Neural cell (in vitro differentiated cells): ENCODE measurements around the gene CNIH1. TPM values are rescaled to one million over a fixed set of nuclear protein-coding genes. Genes with fewer than 3 reads are reported as not detected.

Experiments
- H2AFZ ChIP-seq: fragments of 200-600, 300-800 bp; sonication (generic), shearing (Covaris generic); 2 replicates; pipeline ENCODE4 v1.6.0; 2014; ENCODE audit warnings: low read depth, mild to moderate bottlenecking, antibody characterized with exemption, low read length, moderate library complexity
- H3F3A ChIP-seq: fragments of 200-600 bp; shearing (Covaris generic); 2 replicates; pipeline ENCODE4 v1.6.1; 2016; ENCODE audit warnings: mild to moderate bottlenecking, moderate library complexity, mixed read lengths, antibody characterized with exemption, low read length; ENCODE audit not compliant: insufficient read depth, poor library complexity, severe bottlenecking
- H3K27ac ChIP-seq: fragments of 200-600, 300-800 bp; sonication (generic), shearing (Covaris generic); 2 replicates; pipeline ENCODE4 v1.5.1; 2014; ENCODE audit warnings: mild to moderate bottlenecking, low read length, moderate library complexity
- H3K27me3 ChIP-seq: fragments of 300-800, 200-600 bp; sonication (generic), shearing (Covaris generic); 2 replicates; pipeline ENCODE4 v1.6.0; 2014; ENCODE audit warnings: mild to moderate bottlenecking, low read depth, low read length, moderate library complexity; ENCODE audit not compliant: insufficient read depth
- H3K36me3 ChIP-seq: fragments of 300-800, 200-600 bp; sonication (generic), shearing (Covaris generic); 2 replicates; pipeline ENCODE4 v1.5.1; 2014; ENCODE audit warnings: mild to moderate bottlenecking, antibody characterized with exemption, low read length, moderate library complexity; ENCODE audit not compliant: insufficient read depth
- H3K4me2 ChIP-seq: fragments of 300-800, 200-600 bp; sonication (generic), shearing (Covaris generic); 2 replicates; pipeline ENCODE4 v1.6.0; 2014; ENCODE audit warnings: mild to moderate bottlenecking, low read length
- H3K4me3 ChIP-seq: fragments of 300-800, 200-600 bp; sonication (generic), shearing (Covaris generic); 2 replicates; pipeline ENCODE4 v1.5.1; 2014; ENCODE audit warnings: mild to moderate bottlenecking, low read length, moderate library complexity
- H3K79me2 ChIP-seq: fragments of 200-600 bp; shearing (Covaris generic); replicated peaks from 2 replicates; pipeline ENCODE4 v1.6.0; 2014; ENCODE audit warnings: mild to moderate bottlenecking, low read length, moderate library complexity; ENCODE audit not compliant: insufficient read depth
- H3K9ac ChIP-seq: fragments of 300-800, 200-600 bp; sonication (generic), shearing (Covaris generic); 2 replicates; pipeline ENCODE4 v1.6.1; 2016; ENCODE audit warnings: mild to moderate bottlenecking, low read length, mixed read lengths
- H3K9me2 ChIP-seq: fragments of 200-600 bp; shearing (Covaris generic); 2 replicates; pipeline ENCODE4 v1.6.1; 2016; ENCODE audit warnings: mild to moderate bottlenecking, low read length, mixed read lengths; ENCODE audit not compliant: insufficient read depth
- H3K9me3 ChIP-seq: fragments of 200-600, 300-800 bp; sonication (generic), shearing (Covaris generic); 2 replicates; pipeline ENCODE4 v1.6.1; 2016; ENCODE audit warnings: mild to moderate bottlenecking, mixed run types, low read length, moderate library complexity, mixed read lengths
- H4K20me1 ChIP-seq: fragments of 200-600 bp; shearing (Covaris generic); 2 replicates; pipeline ENCODE4 v1.6.1; 2016; ENCODE audit warnings: mild to moderate bottlenecking, mixed run types; ENCODE audit not compliant: insufficient read depth
- EP300 ChIP-seq: fragments of 450-650 bp; conservative IDR thresholded peaks from 2 replicates; pipeline ENCODE4 v1.6.1; 2014; ENCODE audit warnings: antibody characterized with exemption, mild to moderate bottlenecking, moderate library complexity; ENCODE audit not compliant: poor library complexity, severe bottlenecking
- EZH2 ChIP-seq: fragments of 200-600, 300-800 bp; shearing (Covaris generic), sonication (generic); IDR thresholded peaks from 2 replicates; pipeline ENCODE4 v1.6.1; 2014; ENCODE audit warnings: antibody characterized with exemption, low read length, borderline replicate concordance, mild to moderate bottlenecking; ENCODE audit not compliant: insufficient read depth, poor library complexity, severe bottlenecking
- MXI1 ChIP-seq: fragments of 450-650 bp; conservative IDR thresholded peaks from 2 replicates; pipeline ENCODE4 v1.6.1; 2014; ENCODE audit warnings: antibody characterized with exemption, mild to moderate bottlenecking; ENCODE audit not compliant: poor library complexity, severe bottlenecking
- POLR2AphosphoS5 ChIP-seq: IDR thresholded peaks from 2 replicates; pipeline ENCODE4 v1.6.1; 2012
- RAD21 ChIP-seq: fragments of 450-650 bp; conservative IDR thresholded peaks from 2 replicates; pipeline ENCODE4 v1.6.1; 2014; ENCODE audit warnings: antibody characterized with exemption, mild to moderate bottlenecking, moderate library complexity
- SMC3 ChIP-seq: fragments of 450-650 bp; conservative IDR thresholded peaks from 2 replicates; pipeline ENCODE4 v1.6.1; 2014; ENCODE audit warnings: antibody characterized with exemption, mild to moderate bottlenecking, moderate library complexity; ENCODE audit not compliant: poor library complexity
- TAF1 ChIP-seq: IDR thresholded peaks from 2 replicates; pipeline ENCODE4 v1.6.1; 2012; ENCODE audit warnings: low read depth
- polyA plus RNA-seq: library from polyadenylated mRNA; depleted of rRNA; stranded (reverse); fragments of >200 nt; gene quantifications from 2 replicates; pipeline ENCODE4 v1.2.3, GENCODE V29; 2014
- TF ChIP-seq, protein P1 (sequence below): fragments of 450-650 bp; IDR thresholded peaks from 2 replicates; pipeline ENCODE4 v1.5.1; 2014; ENCODE audit warnings: antibody characterized with exemption, mild to moderate bottlenecking, moderate library complexity; ENCODE audit not compliant: poor library complexity, severe bottlenecking
- TF ChIP-seq, protein P2 (sequence below): IDR thresholded peaks from 2 replicates; pipeline ENCODE4 v1.6.1; 2012; ENCODE audit warnings: borderline replicate concordance

Gene CNIH1
- polyA plus RNA-seq, 1 donor from 2014 or later, result 125 TPM

DNA sequence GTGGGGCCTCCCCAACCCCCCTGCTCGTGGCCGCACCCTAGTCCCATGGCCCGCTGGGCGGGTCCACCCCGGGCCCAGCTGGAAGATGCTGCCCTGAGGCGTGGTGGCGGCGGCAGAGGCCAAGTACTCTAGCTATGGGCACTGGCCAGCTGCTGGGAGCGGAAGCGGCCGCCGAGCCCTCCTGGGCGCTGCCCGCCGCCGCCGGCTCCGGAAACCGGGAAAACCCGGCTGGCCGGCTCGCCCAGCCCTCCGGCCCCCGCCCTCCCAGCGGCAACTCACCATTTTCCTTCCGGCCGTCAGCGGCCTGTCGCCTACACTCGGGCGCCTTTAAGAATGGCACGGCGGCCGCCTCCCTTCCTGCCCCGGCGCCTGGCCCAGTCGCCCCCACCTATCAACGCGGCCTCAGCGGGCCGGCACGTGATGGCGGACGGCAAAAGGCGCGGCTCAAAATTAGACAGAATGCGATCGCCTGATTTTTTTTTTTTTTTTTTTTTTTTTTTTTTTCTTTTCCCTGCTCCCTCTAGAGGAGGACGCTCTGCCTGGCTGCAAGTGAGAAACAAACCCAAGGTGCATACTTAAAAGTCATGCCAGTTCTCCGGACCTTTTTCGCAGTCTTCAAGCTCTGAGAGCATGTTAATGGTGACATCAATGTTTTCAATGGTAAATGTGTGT is 47.6 kb upstream of the CNIH1 start, which contains the start of gene GMFB:
Gene GMFB (minus strand): TSS at position 335 of the 672 bp plus-strand sequence. CDS start 53 bp downstream, at position 282.
- peak within 1 kb of the TSS; percentile 57 for H3K4me2 ChIP-seq
- H3K9me3 ChIP-seq, result no peaks in the 10 kb centered on the region
- no peaks in the 10 kb centered on the region for H3F3A ChIP-seq
- H3K27me3 ChIP-seq, result no peaks in the 10 kb centered on the region
- no peaks in the 10 kb centered on the region for H4K20me1 ChIP-seq
- peak within 1 kb of the TSS; percentile 83 for H2AFZ ChIP-seq
- H3K36me3 ChIP-seq, result no peaks in the 10 kb centered on the region
- peak within 1 kb of the TSS; percentile 86 for H3K27ac ChIP-seq
- TF ChIP-seq, protein P1, sequence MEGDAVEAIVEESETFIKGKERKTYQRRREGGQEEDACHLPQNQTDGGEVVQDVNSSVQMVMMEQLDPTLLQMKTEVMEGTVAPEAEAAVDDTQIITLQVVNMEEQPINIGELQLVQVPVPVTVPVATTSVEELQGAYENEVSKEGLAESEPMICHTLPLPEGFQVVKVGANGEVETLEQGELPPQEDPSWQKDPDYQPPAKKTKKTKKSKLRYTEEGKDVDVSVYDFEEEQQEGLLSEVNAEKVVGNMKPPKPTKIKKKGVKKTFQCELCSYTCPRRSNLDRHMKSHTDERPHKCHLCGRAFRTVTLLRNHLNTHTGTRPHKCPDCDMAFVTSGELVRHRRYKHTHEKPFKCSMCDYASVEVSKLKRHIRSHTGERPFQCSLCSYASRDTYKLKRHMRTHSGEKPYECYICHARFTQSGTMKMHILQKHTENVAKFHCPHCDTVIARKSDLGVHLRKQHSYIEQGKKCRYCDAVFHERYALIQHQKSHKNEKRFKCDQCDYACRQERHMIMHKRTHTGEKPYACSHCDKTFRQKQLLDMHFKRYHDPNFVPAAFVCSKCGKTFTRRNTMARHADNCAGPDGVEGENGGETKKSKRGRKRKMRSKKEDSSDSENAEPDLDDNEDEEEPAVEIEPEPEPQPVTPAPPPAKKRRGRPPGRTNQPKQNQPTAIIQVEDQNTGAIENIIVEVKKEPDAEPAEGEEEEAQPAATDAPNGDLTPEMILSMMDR, result peak; percentile 68
- TF ChIP-seq RAD21, result no peak
- TF ChIP-seq EP300, result peak; percentile 47
- TF ChIP-seq, protein P2, sequence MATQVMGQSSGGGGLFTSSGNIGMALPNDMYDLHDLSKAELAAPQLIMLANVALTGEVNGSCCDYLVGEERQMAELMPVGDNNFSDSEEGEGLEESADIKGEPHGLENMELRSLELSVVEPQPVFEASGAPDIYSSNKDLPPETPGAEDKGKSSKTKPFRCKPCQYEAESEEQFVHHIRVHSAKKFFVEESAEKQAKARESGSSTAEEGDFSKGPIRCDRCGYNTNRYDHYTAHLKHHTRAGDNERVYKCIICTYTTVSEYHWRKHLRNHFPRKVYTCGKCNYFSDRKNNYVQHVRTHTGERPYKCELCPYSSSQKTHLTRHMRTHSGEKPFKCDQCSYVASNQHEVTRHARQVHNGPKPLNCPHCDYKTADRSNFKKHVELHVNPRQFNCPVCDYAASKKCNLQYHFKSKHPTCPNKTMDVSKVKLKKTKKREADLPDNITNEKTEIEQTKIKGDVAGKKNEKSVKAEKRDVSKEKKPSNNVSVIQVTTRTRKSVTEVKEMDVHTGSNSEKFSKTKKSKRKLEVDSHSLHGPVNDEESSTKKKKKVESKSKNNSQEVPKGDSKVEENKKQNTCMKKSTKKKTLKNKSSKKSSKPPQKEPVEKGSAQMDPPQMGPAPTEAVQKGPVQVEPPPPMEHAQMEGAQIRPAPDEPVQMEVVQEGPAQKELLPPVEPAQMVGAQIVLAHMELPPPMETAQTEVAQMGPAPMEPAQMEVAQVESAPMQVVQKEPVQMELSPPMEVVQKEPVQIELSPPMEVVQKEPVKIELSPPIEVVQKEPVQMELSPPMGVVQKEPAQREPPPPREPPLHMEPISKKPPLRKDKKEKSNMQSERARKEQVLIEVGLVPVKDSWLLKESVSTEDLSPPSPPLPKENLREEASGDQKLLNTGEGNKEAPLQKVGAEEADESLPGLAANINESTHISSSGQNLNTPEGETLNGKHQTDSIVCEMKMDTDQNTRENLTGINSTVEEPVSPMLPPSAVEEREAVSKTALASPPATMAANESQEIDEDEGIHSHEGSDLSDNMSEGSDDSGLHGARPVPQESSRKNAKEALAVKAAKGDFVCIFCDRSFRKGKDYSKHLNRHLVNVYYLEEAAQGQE, result peak; percentile 69
- TF ChIP-seq SMC3, result no peak
- TF ChIP-seq MXI1, result peak; percentile 70
- TF ChIP-seq EZH2, result no peak
- TF ChIP-seq POLR2AphosphoS5, result peak; percentile 92
- peak; percentile 61 for TF ChIP-seq TAF1
- H3K4me3 ChIP-seq, result peak within 1 kb of the TSS; percentile 99
- H3K9ac ChIP-seq, result peak within 1 kb of the TSS; percentile 96
- H3K9me2 ChIP-seq, result no peaks in the 10 kb centered on the region
- H3K79me2 ChIP-seq, result peaks cover 37% of the 10 kb centered on the region

DNA sequence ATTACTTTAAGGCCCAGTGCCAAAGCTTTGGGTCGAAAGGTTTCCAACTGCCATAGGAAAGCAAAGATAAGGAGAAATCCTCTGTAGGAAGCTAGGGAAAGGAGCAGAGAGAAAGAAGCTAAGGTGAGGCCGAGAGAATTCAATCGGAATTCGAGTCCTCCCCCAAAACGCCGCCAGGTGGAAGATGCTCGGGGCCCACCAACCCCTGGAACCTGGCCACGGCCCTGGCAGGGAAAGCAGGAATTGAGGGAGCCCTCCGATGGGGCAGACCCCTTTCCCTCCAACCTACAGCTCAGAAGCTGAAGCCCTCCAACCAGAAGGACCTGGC is 47.1 kb upstream of the CNIH1 start:
- H3K9me3 ChIP-seq, result no peaks in the 10 kb centered on the region
- H3K4me3 ChIP-seq, result peak overlapping the region; percentile 99
- peak overlapping the region; percentile 86 for H3K27ac ChIP-seq
- H3K4me2 ChIP-seq, result peak overlapping the region; percentile 57
- no peaks in the 10 kb centered on the region for H3F3A ChIP-seq
- H3K79me2 ChIP-seq, result peaks cover 42% of the 10 kb centered on the region
- H4K20me1 ChIP-seq, result no peaks in the 10 kb centered on the region
- TF ChIP-seq POLR2AphosphoS5 (no peak), RAD21 (peak; percentile 13), MXI1 (no peak)
- TF ChIP-seq, protein P2, result no peak
- no peaks in the 10 kb centered on the region for H3K27me3 ChIP-seq
- H3K9ac ChIP-seq, result peak overlapping the region; percentile 96
- peak overlapping the region; percentile 83 for H2AFZ ChIP-seq
- no peaks in the 10 kb centered on the region for H3K36me3 ChIP-seq
- no peaks in the 10 kb centered on the region for H3K9me2 ChIP-seq
